ENCODE results near the gene SERPINB8. TPM values are rescaled to one million over a fixed set of nuclear protein-coding genes. Genes with fewer than 3 reads are reported as not detected.
"Not testable (repeated sequence)": the region's sequence is repeated elsewhere in the genome, so short reads cannot be mapped to it uniquely, and the experiment has no call there.

The SERPINB8 gene
- total RNA-seq (ENCODE audit: unreplicated experiment), result 4.2 TPM
- long read RNA-seq, partial matches to known transcripts, result 0 of 1 reads
- long read RNA-seq, other reads (novel, unspliced or antisense), result 0 of 1 reads

DNA sequence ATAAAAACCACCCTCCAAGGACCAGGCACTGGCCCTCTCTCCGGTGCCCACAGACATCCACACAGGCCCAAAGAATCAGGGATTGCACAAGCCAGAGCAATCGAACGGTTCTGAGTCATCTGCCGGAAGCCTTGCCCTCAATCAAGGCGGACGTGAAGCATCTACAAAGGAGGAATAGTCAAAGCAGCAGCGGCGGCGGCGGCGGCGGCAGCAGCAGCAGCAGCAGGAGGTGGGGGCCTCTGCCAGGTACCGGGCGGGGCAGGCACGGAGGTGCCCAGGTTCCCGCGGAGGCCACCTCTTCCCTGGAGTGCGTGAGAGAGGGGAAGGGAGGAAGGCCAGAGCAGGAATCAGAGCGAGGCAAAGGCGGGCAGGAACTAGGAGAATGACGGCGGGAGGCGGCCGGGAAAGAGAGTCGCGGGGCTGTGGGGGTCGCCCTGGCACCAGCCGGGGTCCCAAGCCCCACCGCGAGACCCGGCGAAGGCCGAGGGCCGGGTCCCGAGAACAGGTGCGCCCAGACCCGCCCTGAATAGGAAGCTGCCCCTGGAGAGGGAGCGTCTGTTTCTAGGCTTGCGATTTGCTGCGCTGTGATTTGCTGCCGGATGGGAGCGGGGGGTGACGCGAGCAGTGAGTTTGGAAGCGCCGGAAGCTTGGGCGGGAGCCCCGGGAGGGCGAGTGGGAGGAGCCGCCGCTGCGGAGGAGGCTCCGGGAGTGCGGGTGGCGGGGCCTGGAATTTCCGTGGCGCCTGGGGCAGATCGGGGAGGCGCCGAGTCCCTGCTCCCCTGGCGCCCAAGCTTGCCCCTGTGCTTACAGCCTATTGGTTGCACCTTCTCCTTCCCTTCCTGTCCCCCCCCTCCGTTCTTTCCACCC lies at the start of gene SERPINB8:
TSS of gene SERPINB8 (plus strand) at position 140 of the 867 bp plus-strand sequence. CDS start 8,228 bp downstream, outside the sequence.
- peaks cover 22% of the 10 kb centered on the region for H3K27me3 Mint-ChIP-seq (ENCODE audit: unreplicated experiment)
- peak within 1 kb of the TSS; percentile 94 for H3K4me3 Mint-ChIP-seq (ENCODE audit: unreplicated experiment)
- no peaks in the 10 kb centered on the region for H3K36me3 Mint-ChIP-seq (ENCODE audit: unreplicated experiment)
- H3K9me3 Mint-ChIP-seq (ENCODE audit: unreplicated experiment), result peaks cover 12% of the 10 kb centered on the region
- DNase-seq, result peak; percentile 95
- TF ChIP-seq CTCF (IDR thresholded peaks at IDR 0.05; ENCODE audit: partially characterized antibody, unreplicated experiment), result no peak
- H3K4me1 Mint-ChIP-seq (ENCODE audit: low read depth, unreplicated experiment), result peaks cover 15% of the 10 kb centered on the region
- H3K27ac Mint-ChIP-seq (ENCODE audit: unreplicated experiment), result peak within 1 kb of the TSS; percentile 100

DNA sequence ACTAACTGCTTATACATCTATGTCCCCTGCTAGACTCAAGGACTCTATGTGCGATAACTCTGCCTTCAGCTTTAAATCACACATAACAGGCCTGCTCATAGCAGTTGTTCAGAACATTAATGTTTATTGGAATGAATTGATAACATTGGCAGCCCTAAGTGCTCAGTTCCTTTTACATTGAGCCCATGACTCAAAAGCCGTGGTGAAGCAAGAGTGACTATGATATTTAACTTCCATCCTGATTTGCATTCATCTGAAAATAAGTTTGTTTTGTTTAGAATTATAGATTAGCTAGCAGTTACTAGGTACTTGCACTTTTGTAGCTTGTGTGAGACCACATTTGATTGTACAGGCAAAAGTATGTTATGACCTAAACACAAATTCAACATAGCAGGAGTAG lies 47.8 kb upstream of the SERPINB8 start:
- no peak for TF ChIP-seq CTCF (IDR thresholded peaks at IDR 0.05; ENCODE audit: partially characterized antibody, unreplicated experiment)
- DNase-seq, result no peak
- Mint-ChIP-seq H3K4me3 (ENCODE audit: unreplicated experiment) (no peak overlapping the region), H3K27ac (ENCODE audit: unreplicated experiment) (no peak overlapping the region), H3K9me3 (ENCODE audit: unreplicated experiment) (no peaks in the 10 kb centered on the region), H3K36me3 (ENCODE audit: unreplicated experiment) (no peaks in the 10 kb centered on the region), H3K4me1 (ENCODE audit: low read depth, unreplicated experiment) (no peaks in the 10 kb centered on the region), H3K27me3 (ENCODE audit: unreplicated experiment) (peaks cover 1% of the 10 kb centered on the region)

- H3K27ac Mint-ChIP-seq (ENCODE audit: unreplicated experiment), result no peak overlapping the region
- no peaks in the 10 kb centered on the region for H3K36me3 Mint-ChIP-seq (ENCODE audit: unreplicated experiment)
- H3K4me3 Mint-ChIP-seq (ENCODE audit: unreplicated experiment), result no peak overlapping the region
These were observed 45.3 kb upstream of the SERPINB8 start for GRCh38 chr18:63924551-63924950.

DNA sequence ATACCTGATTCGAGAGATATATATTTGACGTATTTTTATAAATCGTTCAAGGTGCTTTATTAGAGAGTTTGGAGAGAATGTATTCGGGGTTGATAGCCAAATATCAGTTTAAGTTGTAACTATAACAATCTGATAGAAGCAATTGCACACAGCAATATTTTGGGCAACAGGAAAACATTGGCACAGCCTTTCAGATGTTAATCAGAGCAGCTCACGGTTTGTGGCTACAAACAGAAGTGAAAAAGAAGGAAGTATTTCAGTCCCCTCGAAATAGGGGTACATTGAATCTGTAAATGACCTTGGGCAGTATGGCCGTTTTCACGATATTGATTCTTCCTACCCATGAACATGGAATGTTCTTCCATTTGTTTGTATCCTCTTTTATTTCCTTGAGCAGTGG lies 41.5 kb upstream of the SERPINB8 start:
- Mint-ChIP-seq H3K9me3 (ENCODE audit: unreplicated experiment) (no peaks in the 10 kb centered on the region), H3K36me3 (ENCODE audit: unreplicated experiment) (no peaks in the 10 kb centered on the region), H3K4me1 (ENCODE audit: low read depth, unreplicated experiment) (no peaks in the 10 kb centered on the region), H3K27ac (ENCODE audit: unreplicated experiment) (no peak overlapping the region), H3K4me3 (ENCODE audit: unreplicated experiment) (no peak overlapping the region), H3K27me3 (ENCODE audit: unreplicated experiment) (no peaks in the 10 kb centered on the region)
- TF ChIP-seq CTCF (IDR thresholded peaks at IDR 0.05; ENCODE audit: partially characterized antibody, unreplicated experiment), result no peak
- no peak for DNase-seq

More at GRCh38 chr18:63924551-63924950, 45.3 kb upstream of the SERPINB8 start:
- TF ChIP-seq CTCF (IDR thresholded peaks at IDR 0.05; ENCODE audit: partially characterized antibody, unreplicated experiment), result no peak
- no peaks in the 10 kb centered on the region for H3K9me3 Mint-ChIP-seq (ENCODE audit: unreplicated experiment)
- no peak for DNase-seq
- H3K4me1 Mint-ChIP-seq (ENCODE audit: low read depth, unreplicated experiment), result no peaks in the 10 kb centered on the region
- peaks cover 1% of the 10 kb centered on the region for H3K27me3 Mint-ChIP-seq (ENCODE audit: unreplicated experiment)

DNA sequence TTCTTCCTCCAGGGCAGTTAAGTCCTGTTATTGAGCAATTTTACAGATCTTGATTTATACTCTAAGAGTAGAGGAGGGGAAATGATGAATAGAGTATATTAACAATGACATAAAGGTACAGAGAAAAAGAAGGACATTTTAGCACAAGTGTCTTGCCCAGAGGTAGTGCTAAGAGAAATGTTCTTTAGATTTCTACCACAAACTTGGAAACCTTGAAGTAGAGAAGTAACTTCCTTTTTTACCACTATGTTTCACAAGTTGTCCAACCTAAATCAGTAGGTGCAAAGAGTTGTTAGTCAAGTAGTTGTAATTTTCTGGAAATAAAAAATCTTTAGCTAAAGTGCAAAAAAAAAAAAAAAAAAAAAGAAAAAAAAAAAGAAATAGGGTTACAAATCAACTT lies 40.5 kb upstream of the SERPINB8 start:
- H3K4me1 Mint-ChIP-seq (ENCODE audit: low read depth, unreplicated experiment); H3K36me3 Mint-ChIP-seq (ENCODE audit: unreplicated experiment); H3K9me3 Mint-ChIP-seq (ENCODE audit: unreplicated experiment); H3K27me3 Mint-ChIP-seq (ENCODE audit: unreplicated experiment); DNase-seq; H3K27ac Mint-ChIP-seq (ENCODE audit: unreplicated experiment); H3K4me3 Mint-ChIP-seq (ENCODE audit: unreplicated experiment): not testable (repeated sequence)
